MM.1S (cell line): ENCODE measurements around the gene FBXL13.

Experiments used
- CTCF ChIP-seq: fragments of 300-600 bp; sonication (generic); IDR thresholded peaks from 2 replicates; pipeline ENCODE4 v1.5.1; 2016; ENCODE audit warnings: antibody characterized with exemption, low read length, mixed read lengths
- EZH2phosphoT487 ChIP-seq: fragments of 300-600 bp; sonication (generic); IDR thresholded peaks from 2 replicates; pipeline ENCODE4 v1.6.1; 2018; ENCODE audit warnings: antibody characterized with exemption, low read length

GRCh38 chr7:102883098-102883860 is 191.3 kb downstream of the FBXL13 start:
- TF ChIP-seq CTCF = no peak
- TF ChIP-seq EZH2phosphoT487 = no peak
